ENCODE results near the gene ANKK1. TPM values are rescaled to one million over a fixed set of nuclear protein-coding genes. Genes with fewer than 3 reads are reported as not detected.

ANKK1 gene
- total and polyA plus RNA-seq, 4 donors = 0.01 to 0.08 TPM; not detected in 2

GRCh38 chr11:113382121-113382520, 5.5 kb upstream of the ANKK1 start:
- Histone ChIP-seq H3K9ac (ENCODE audit: low read depth in 1 of 2, low read length in 2 of 2) (no peak overlapping the region), H3K27me3 (ENCODE audit: control insufficient read depth in 4 of 4, insufficient read depth in 4 of 4, low read length in 3 of 4) (peaks cover 0 to 7% (median 2%) of the 10 kb centered on the region in 4 donors), H3K4me1 (ENCODE audit: control insufficient read depth in 4 of 4, insufficient read depth in 4 of 4, low read length in 3 of 4) (no peaks in the 10 kb centered on the region), H3K9me3 (ENCODE audit: control insufficient read depth in 4 of 4, low read length in 3 of 4) (no peaks in the 10 kb centered on the region), H3K27ac (ENCODE audit: low read depth in 1 of 2, low read length in 2 of 2) (no peak overlapping the region), H3K36me3 (ENCODE audit: control insufficient read depth in 4 of 4, insufficient read depth in 3 of 4, low read depth in 1 of 4, low read length in 3 of 4) (no peaks in the 10 kb centered on the region), H3K4me3 (ENCODE audit: low read depth in 1 of 3, low read length in 3 of 3) (no peak overlapping the region)
- TF ChIP-seq EGR1 (IDR thresholded peaks at IDR 0.05; ENCODE audit: low read depth in 2 of 2) (no peak), ZBTB33 (IDR thresholded peaks at IDR 0.05) (no peak), FOXA2 (IDR thresholded peaks at IDR 0.05) (no peak), MAX (IDR thresholded peaks at IDR 0.05) (no peak), HNF4A (conservative IDR thresholded peaks at IDR 0.05) (no peak), NR2F2 (IDR thresholded peaks at IDR 0.05) (no peak), TAF1 (conservative IDR thresholded peaks at IDR 0.05) (no peak)
- no peak for DNase-seq (ENCODE audit: low spot score)

DNA sequence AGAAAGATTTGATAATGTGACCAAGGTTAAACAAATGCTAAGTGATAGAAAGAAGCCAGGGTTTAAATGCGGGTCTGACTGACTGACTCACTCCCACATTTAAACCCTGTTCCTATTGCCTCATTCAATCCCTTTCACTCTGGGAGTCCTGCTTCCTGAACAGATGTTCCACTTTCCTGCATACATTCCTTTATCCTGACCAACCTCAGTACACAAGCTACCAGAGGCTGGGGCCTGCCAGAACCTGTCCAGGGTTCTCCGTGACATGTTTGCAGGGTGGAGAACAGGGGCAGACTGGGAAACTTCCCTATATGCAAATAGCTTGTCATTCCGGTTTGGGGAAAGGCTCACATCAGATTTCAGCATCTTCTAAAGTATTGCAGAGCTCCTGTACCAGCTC, 3.0 kb upstream of the ANKK1 start:
- no peaks in the 10 kb centered on the region for H3K9me3 ChIP-seq (ENCODE audit: control insufficient read depth in 4 of 4, low read length in 3 of 4)
- H3K36me3 ChIP-seq (ENCODE audit: control insufficient read depth in 4 of 4, insufficient read depth in 3 of 4, low read depth in 1 of 4, low read length in 3 of 4) = no peaks in the 10 kb centered on the region
- no peak for TF ChIP-seq RAD21 (IDR thresholded peaks at IDR 0.05)
- TF ChIP-seq EGR1 (IDR thresholded peaks at IDR 0.05; ENCODE audit: low read depth in 2 of 2) = no peak
- TF ChIP-seq HNF4G (IDR thresholded peaks at IDR 0.05) = no peak
- no peak for TF ChIP-seq SP1 (IDR thresholded peaks at IDR 0.05)
- no peak for TF ChIP-seq FOXA1 (IDR thresholded peaks at IDR 0.05)
- TF ChIP-seq GABPA (IDR thresholded peaks at IDR 0.05 in 1 of 2, conservative IDR thresholded peaks at IDR 0.05 in 1 of 2) = no peak
- no peak for TF ChIP-seq MAX (IDR thresholded peaks at IDR 0.05)
- TF ChIP-seq TAF1 (conservative IDR thresholded peaks at IDR 0.05) = no peak
- H3K4me1 ChIP-seq (ENCODE audit: control insufficient read depth in 4 of 4, insufficient read depth in 4 of 4, low read length in 3 of 4) = no peaks in the 10 kb centered on the region
- H3K9ac ChIP-seq (ENCODE audit: low read depth in 1 of 2, low read length in 2 of 2) = no peak overlapping the region
- H3K4me3 ChIP-seq (ENCODE audit: low read depth in 1 of 3, low read length in 3 of 3) = no peak overlapping the region
- DNase-seq (ENCODE audit: low spot score) = no peak
- no peak overlapping the region for H3K27ac ChIP-seq (ENCODE audit: low read depth in 1 of 2, low read length in 2 of 2)
- H3K27me3 ChIP-seq (ENCODE audit: control insufficient read depth in 4 of 4, insufficient read depth in 4 of 4, low read length in 3 of 4) = peaks cover 0 to 15% (median 4%) of the 10 kb centered on the region in 4 donors
- 79% methylated on average over 3 of the region's 3 CpGs for WGBS

DNA sequence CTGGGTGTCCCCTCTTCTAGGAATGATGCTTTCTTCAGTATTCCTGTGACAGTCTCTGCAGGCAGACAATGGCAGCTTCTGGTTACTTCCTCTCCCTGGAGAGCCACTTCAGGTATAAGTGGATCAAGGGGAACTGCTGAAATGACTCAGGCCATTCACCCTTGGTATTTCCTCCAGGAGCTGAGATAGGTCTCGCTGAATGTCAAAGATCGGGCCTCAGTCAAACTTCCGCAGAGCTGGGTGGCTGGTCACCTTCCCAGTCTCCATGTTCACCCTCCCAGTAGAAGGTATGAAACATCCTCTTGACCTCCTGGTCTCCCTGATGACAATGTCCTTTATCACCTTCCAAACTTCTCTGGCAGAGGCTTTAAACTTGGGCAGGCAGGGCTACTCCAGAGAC, 1.8 kb upstream of the ANKK1 start:
- Histone ChIP-seq H3K27me3 (ENCODE audit: control insufficient read depth in 4 of 4, insufficient read depth in 4 of 4, low read length in 3 of 4) (peaks cover 0 to 15% (median 4%) of the 10 kb centered on the region in 4 donors), H3K4me3 (ENCODE audit: low read depth in 1 of 3, low read length in 3 of 3) (no peak overlapping the region), H3K9ac (ENCODE audit: low read depth in 1 of 2, low read length in 2 of 2) (no peak overlapping the region), H3K27ac (ENCODE audit: low read depth in 1 of 2, low read length in 2 of 2) (no peak overlapping the region), H3K36me3 (ENCODE audit: control insufficient read depth in 4 of 4, insufficient read depth in 3 of 4, low read depth in 1 of 4, low read length in 3 of 4) (no peaks in the 10 kb centered on the region), H3K4me1 (ENCODE audit: control insufficient read depth in 4 of 4, insufficient read depth in 4 of 4, low read length in 3 of 4) (no peaks in the 10 kb centered on the region), H3K9me3 (ENCODE audit: control insufficient read depth in 4 of 4, low read length in 3 of 4) (no peaks in the 10 kb centered on the region)
- DNase-seq (ENCODE audit: low spot score) = no peak
- TF ChIP-seq REST (IDR thresholded peaks at IDR 0.05) = no peak
- no peak for TF ChIP-seq FOXA1 (IDR thresholded peaks at IDR 0.05)
- 93% methylated on average over 3 of the region's 3 CpGs for WGBS

All from liver (tissue), 9 donors.